CD4-positive, CD25-positive, alpha-beta regulatory T cell (primary cell): Measurements from ENCODE around the gene GJC2. TPM values are rescaled to one million over a fixed set of nuclear protein-coding genes. Genes with fewer than 3 reads are reported as not detected.
"Not testable (repeated sequence)": the region's sequence is repeated elsewhere in the genome, so short reads cannot be mapped to it uniquely, and the experiment has no call there.

ENCODE experiments used
- ATAC-seq, 2 donors: fragments of 150-1000 bp; cut with Tn5 transposase; one replicate each; pipeline ENCODE4 v1.10.0; 2021; ENCODE audit warnings: low read depth in 2 of 2, moderate number of reproducible peaks in 2 of 2, moderate library complexity in 1 of 2
- DNase-seq, 3 donors: peaks; one replicate each; pipeline versions ENCODE4 v3.0.0 to v3.0.0-alpha.2; 2012 to 2022; ENCODE audit warnings: mixed read lengths in 1 of 3
- H3K27ac ChIP-seq: one replicate; pipeline ENCODE4 v1.7.0; 2013; ENCODE audit warnings: mild to moderate bottlenecking, low read length; ENCODE audit not compliant: insufficient read depth, poor library complexity, severe bottlenecking
- H3K27me3 ChIP-seq: one replicate; pipeline ENCODE4 v1.7.0; 2013; ENCODE audit warnings: low read length; ENCODE audit not compliant: control insufficient read depth, insufficient read depth
- H3K36me3 ChIP-seq: one replicate; pipeline ENCODE4 v1.7.0; 2013; ENCODE audit warnings: mild to moderate bottlenecking, low read length, moderate library complexity; ENCODE audit not compliant: control insufficient read depth, insufficient read depth
- H3K4me1 ChIP-seq: 2 replicates; pipeline ENCODE4 v1.7.0; 2013; ENCODE audit warnings: mild to moderate bottlenecking, low read length; ENCODE audit not compliant: insufficient read depth, control insufficient read depth, poor library complexity, severe bottlenecking
- H3K4me3 ChIP-seq: one replicate; pipeline ENCODE4 v1.7.0; 2013; ENCODE audit warnings: low read depth, mild to moderate bottlenecking, low read length, moderate library complexity
- H3K9me3 ChIP-seq, 2 experiments: 1 replicate in 1 of 2; 2 replicates in 1 of 2; pipeline ENCODE4 v1.7.0; 2013; ENCODE audit warnings: low read length in 2 of 2, mild to moderate bottlenecking in 1 of 2, moderate library complexity in 1 of 2; ENCODE audit not compliant: control insufficient read depth in 2 of 2
- H3K27ac Mint-ChIP-seq, 3 donors: one replicate each; pipeline ENCODE4 v1.8.0; 2020 to 2022; ENCODE audit warnings: mild to moderate bottlenecking in 3 of 3, mixed read lengths in 3 of 3, moderate library complexity in 2 of 3
- H3K27me3 Mint-ChIP-seq: one replicate; pipeline ENCODE4 v1.8.0; 2022; ENCODE audit warnings: mild to moderate bottlenecking, mixed read lengths
- H3K36me3 Mint-ChIP-seq: one replicate; pipeline ENCODE4 v1.8.0; 2020; ENCODE audit warnings: mixed read lengths
- H3K4me1 Mint-ChIP-seq, 4 donors: one replicate each; pipeline ENCODE4 v1.8.0; 2020 to 2022; ENCODE audit warnings: mixed read lengths in 4 of 4, mild to moderate bottlenecking in 1 of 4
- H3K4me3 Mint-ChIP-seq, 4 donors: one replicate each; pipeline ENCODE4 v1.8.0; 2020 to 2022; ENCODE audit warnings: mild to moderate bottlenecking in 4 of 4, mixed read lengths in 4 of 4, moderate library complexity in 3 of 4
- H3K9me3 Mint-ChIP-seq, 7 donors: one replicate each; pipeline ENCODE4 v1.8.0; 2020 to 2022; ENCODE audit warnings: mixed read lengths in 7 of 7, mild to moderate bottlenecking in 3 of 7, moderate library complexity in 2 of 7
- polyA plus RNA-seq, 4 donors: library from polyadenylated mRNA; unstranded; fragments of 300-500 nt; fragmentation: Illumina TruSeq; gene quantifications; one replicate each; pipeline ENCODE4 v1.2.3, GENCODE V29; 2021
- total RNA-seq: library from RNA; stranded (reverse); gene quantifications from one replicate; pipeline ENCODE4 v1.2.3, GENCODE V29; 2022

Gene GJC2
- total and polyA plus RNA-seq, 5 donors from 2014 or later, result 2.8 TPM; not detected in 4

DNA sequence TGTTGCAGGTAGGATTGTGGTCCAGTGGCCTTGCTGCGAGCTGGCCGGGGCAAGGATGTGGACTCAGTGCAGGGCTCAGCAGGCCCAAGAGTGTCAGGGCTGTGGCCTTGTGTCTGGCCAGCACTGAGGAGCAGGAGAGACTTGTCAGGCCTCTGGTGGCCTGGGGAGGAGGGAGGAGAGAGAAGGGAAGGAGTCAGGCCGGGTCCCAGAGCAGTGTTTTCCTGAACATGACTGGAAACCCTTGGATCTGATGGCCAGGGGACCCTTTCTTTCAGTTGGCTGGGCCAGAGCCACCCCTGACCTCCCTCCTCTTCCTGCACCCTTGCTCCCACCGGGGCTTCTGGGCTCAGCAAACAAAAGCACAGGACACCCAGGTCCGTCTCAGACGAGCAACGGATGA is 20.9 kb downstream of the GJC2 start:
- Histone ChIP-seq H3K27ac (no peak overlapping the region), H3K9me3 (no peaks in the 10 kb centered on the region), H3K36me3 (peaks cover 5% of the 10 kb centered on the region), H3K4me3 (no peak overlapping the region), H3K27me3 (no peaks in the 10 kb centered on the region), H3K4me1 (peaks cover 7% of the 10 kb centered on the region)
- H3K27me3 Mint-ChIP-seq, result no peaks in the 10 kb centered on the region
- no peak for ATAC-seq
- peaks cover 0 to 39% (median 20%) of the 10 kb centered on the region in 4 donors for H3K4me1 Mint-ChIP-seq
- H3K4me3 Mint-ChIP-seq, result no peak overlapping the region
- no peak for DNase-seq
- no peaks in the 10 kb centered on the region for H3K9me3 Mint-ChIP-seq
- H3K36me3 Mint-ChIP-seq, result peaks cover 6% of the 10 kb centered on the region
- peak overlapping the region in 1 of 3 donors; percentile 29 for H3K27ac Mint-ChIP-seq

GRCh38 chr1:228171221-228171891 is 21.6 kb downstream of the GJC2 start:
- Histone ChIP-seq H3K9me3 (no peaks in the 10 kb centered on the region), H3K27me3 (no peaks in the 10 kb centered on the region), H3K36me3 (peaks cover 5% of the 10 kb centered on the region), H3K27ac (no peak overlapping the region), H3K4me1 (peaks cover 5% of the 10 kb centered on the region), H3K4me3 (no peak overlapping the region)
- no peaks in the 10 kb centered on the region for H3K9me3 Mint-ChIP-seq
- peak overlapping the region in 2 of 3 donors; percentile 5 to 29 for H3K27ac Mint-ChIP-seq
- H3K4me1 Mint-ChIP-seq, result peaks cover 0 to 37% (median 20%) of the 10 kb centered on the region in 4 donors
- DNase-seq, result no peak
- no peak for ATAC-seq
- H3K4me3 Mint-ChIP-seq, result no peak overlapping the region
- H3K27me3 Mint-ChIP-seq, result no peaks in the 10 kb centered on the region
- H3K36me3 Mint-ChIP-seq, result peaks cover 6% of the 10 kb centered on the region

- H3K4me3 ChIP-seq, result no peak overlapping the region
- peaks cover 6% of the 10 kb centered on the region for H3K36me3 Mint-ChIP-seq
- H3K9me3 Mint-ChIP-seq, result no peaks in the 10 kb centered on the region
- H3K27ac ChIP-seq, result peak overlapping the region; percentile 5
- peak overlapping the region in 1 of 3 donors; percentile 71 for H3K27ac Mint-ChIP-seq
- DNase-seq (no peak), ATAC-seq (no peak)
- no peaks in the 10 kb centered on the region for H3K27me3 Mint-ChIP-seq
- H3K36me3 ChIP-seq, result peaks cover 5% of the 10 kb centered on the region
- no peaks in the 10 kb centered on the region for H3K27me3 ChIP-seq
- peaks cover 0 to 26% (median 13%) of the 10 kb centered on the region in 4 donors for H3K4me1 Mint-ChIP-seq
- no peaks in the 10 kb centered on the region for H3K4me1 ChIP-seq
- H3K9me3 ChIP-seq, result no peaks in the 10 kb centered on the region
- H3K4me3 Mint-ChIP-seq, result peak overlapping the region in 1 of 4 donors; percentile 47
These were observed 23.1 kb downstream of the GJC2 start for GRCh38 chr1:228172591-228173527.

GRCh38 chr1:228173528-228174481 is 24.1 kb downstream of the GJC2 start:
- DNase-seq, result peak in 2 of 3 donors; percentile 42 to 46
- H3K9me3 ChIP-seq, H3K36me3 Mint-ChIP-seq, H3K4me3 Mint-ChIP-seq, H3K27me3 Mint-ChIP-seq, H3K4me1 ChIP-seq, H3K4me3 ChIP-seq, H3K36me3 ChIP-seq, H3K27me3 ChIP-seq, H3K9me3 Mint-ChIP-seq, H3K27ac Mint-ChIP-seq, ATAC-seq: not testable (repeated sequence)
- peak overlapping the region; percentile 47 for H3K27ac ChIP-seq
- peaks cover 0 to 20% (median 8%) of the 10 kb centered on the region in 4 donors for H3K4me1 Mint-ChIP-seq

DNA sequence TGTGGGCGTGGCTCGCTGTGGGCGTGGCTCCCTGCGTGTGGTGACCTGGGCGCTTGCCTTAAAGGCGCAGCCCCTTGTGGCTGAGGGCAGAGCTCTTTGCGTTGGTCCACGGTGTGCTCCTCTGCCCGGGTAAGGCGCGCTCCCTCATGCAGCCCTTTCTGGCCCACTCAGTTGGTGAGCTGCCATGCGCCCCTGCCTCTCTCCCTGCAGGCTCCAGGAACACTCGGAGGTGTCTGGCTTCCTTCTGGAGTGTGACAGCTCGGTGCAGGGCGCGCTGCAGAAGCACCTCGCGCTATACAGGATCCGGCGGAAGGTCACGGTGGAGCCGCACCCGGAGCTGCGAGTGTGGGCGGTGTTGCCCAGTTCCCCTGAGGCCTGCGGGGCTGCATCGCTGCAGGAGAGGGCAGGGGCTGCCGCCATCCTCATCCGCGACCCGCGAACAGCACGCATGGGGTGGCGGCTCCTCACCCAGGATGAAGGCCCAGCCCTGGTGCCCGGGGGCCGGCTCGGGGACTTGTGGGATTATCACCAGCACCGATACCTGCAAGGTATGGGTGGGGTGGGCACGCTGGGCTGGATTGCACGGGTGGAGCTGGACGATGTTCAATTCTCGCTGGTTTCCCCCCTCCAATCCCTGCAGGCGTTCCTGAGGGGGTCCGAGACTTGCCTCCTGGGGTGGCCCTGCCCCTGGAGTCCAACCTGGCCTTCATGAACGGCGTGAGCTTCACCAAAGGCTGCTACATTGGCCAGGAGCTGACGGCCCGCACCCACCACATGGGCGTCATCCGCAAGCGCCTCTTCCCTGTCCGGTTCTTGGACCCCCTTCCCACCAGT is 25.0 kb downstream of the GJC2 start:
- Mint-ChIP-seq H3K4me3 (no peak overlapping the region), H3K36me3 (no peaks in the 10 kb centered on the region), H3K27me3 (no peaks in the 10 kb centered on the region), H3K4me1 (peaks cover 0 to 14% (median 5%) of the 10 kb centered on the region in 4 donors), H3K27ac (peak overlapping the region in 1 of 3 donors; percentile 66), H3K9me3 (peaks cover 0 to 1% (median 0%) of the 10 kb centered on the region in 7 donors)
- H3K4me1 ChIP-seq, result no peaks in the 10 kb centered on the region
- ATAC-seq (peak; percentile 22 to 30), DNase-seq (peak in 2 of 3 donors; percentile 49 to 57)
- H3K27ac ChIP-seq, result no peak overlapping the region
- no peaks in the 10 kb centered on the region for H3K36me3 ChIP-seq
- no peaks in the 10 kb centered on the region for H3K27me3 ChIP-seq
- no peaks in the 10 kb centered on the region for H3K9me3 ChIP-seq
- H3K4me3 ChIP-seq, result no peak overlapping the region

DNA sequence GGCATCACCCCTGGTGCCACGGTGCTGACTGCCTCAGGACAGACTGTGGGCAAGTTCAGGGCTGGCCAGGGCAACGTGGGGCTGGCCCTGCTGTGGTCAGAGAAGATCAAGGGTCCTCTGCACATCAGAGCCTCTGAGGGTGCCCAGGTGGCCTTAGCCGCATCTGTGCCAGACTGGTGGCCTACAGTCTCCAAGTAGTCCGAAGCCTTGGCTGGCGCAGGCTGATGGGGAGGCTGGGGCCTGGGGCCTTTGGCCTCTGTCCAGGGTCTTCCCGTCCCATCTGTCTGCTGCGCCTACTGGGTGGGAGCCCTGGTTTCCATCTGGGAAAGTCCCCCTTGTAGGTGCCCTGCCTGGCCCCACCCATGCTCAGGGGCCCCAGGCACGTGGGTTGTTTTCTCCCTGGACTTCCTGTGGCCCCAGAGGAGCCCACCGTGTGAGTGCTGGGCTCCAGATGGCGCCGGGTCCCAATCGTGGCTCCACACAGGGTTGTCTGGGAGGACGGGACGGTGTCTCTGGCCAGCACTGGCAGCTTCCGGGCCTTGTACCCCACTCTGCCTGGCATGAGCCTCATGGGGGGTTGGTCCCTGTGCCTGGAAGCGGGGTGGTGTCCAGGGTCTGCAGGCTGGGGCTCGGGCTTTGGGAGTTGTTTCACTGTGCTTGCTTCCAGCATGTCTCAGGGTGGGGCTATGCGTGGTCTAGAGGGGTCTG is 25.7 kb downstream of the GJC2 start:
- H3K4me3 Mint-ChIP-seq, result no peak overlapping the region
- Histone ChIP-seq H3K27me3 (no peaks in the 10 kb centered on the region), H3K36me3 (no peaks in the 10 kb centered on the region), H3K4me3 (no peak overlapping the region), H3K4me1 (no peaks in the 10 kb centered on the region), H3K9me3 (no peaks in the 10 kb centered on the region), H3K27ac (no peak overlapping the region)
- peaks cover 0 to 1% (median 0%) of the 10 kb centered on the region in 7 donors for H3K9me3 Mint-ChIP-seq
- DNase-seq, result no peak
- peaks cover 0 to 14% (median 7%) of the 10 kb centered on the region in 4 donors for H3K4me1 Mint-ChIP-seq
- peak overlapping the region in 1 of 3 donors; percentile 54 for H3K27ac Mint-ChIP-seq
- no peak for ATAC-seq
- no peaks in the 10 kb centered on the region for H3K27me3 Mint-ChIP-seq
- no peaks in the 10 kb centered on the region for H3K36me3 Mint-ChIP-seq
